Measurements from ENCODE around the gene SRPK2. TPM values are rescaled to one million over a fixed set of nuclear protein-coding genes. Genes with fewer than 3 reads are reported as not detected.
A peak's percentile ranks its signal among the peaks of the same experiment; 100 is the strongest.
"Not testable (repeated sequence)": the region's sequence is repeated elsewhere in the genome, so short reads cannot be mapped to it uniquely, and the experiment has no call there.

Gene SRPK2
- total and polyA plus RNA-seq, 5 donors: 10.4 to 32.4 (median 31.3) TPM

DNA sequence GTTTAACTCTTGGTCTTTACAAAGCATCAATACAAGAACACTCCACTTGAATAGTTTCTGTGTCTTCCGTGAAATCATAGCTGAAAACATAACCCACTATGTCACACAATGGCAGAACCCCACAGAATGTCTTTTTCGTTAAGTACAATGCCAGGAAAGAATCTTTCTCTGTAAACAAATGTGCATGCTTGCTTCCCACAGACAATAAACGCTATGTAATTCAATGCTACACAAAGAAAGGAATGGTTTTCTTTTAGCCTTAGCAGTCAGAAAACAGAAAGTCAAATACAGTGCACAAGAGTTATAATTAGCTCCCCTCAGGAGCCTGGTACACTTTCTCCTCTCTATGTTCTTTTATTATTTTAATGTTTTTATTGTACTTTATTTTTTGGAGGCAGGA is 186.1 kb downstream of the SRPK2 start:
- intact Hi-C loops (cut with DNase I): no loop called here
- no peak overlapping the region for H3K4me3 ChIP-seq (ENCODE audit: low read length)
- no peak overlapping the region for H3K27ac ChIP-seq (ENCODE audit: low read length)
- H3K9me3 ChIP-seq (ENCODE audit: control insufficient read depth, low read length): no peaks in the 10 kb centered on the region
- H3K27me3 ChIP-seq (ENCODE audit: control insufficient read depth, insufficient read depth): no peaks in the 10 kb centered on the region
- peaks cover 4% of the 10 kb centered on the region for H3K4me1 ChIP-seq (ENCODE audit: control insufficient read depth, insufficient read depth, low read length)
- ATAC-seq (no peak), DNase-seq (no peak)
- 68% methylated on average over 3 of the region's 3 CpGs for WGBS

DNA sequence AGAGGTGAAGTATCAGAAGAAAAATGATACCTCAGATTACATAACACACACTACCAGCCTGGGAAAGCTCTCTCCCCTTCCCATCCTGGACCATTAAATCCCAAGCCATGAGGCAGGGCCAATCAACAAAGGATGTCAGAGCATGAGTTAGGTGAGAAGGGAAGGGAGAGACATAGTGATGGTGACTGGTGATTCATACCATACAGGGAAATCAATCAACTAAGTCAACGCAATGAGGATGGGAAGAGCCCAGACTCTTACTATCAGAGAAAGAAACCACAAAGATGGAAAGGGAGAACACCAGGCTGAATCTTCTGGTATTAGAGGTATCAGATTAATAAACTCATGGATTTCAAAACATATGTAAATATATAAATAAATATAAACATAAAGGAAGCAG is 189.3 kb downstream of the SRPK2 start:
- no peak for DNase-seq
- Histone ChIP-seq H3K4me3 (ENCODE audit: low read length) (no peak overlapping the region), H3K9me3 (ENCODE audit: control insufficient read depth, low read length) (no peaks in the 10 kb centered on the region), H3K4me1 (ENCODE audit: control insufficient read depth, insufficient read depth, low read length) (peaks cover 2% of the 10 kb centered on the region), H3K27me3 (ENCODE audit: control insufficient read depth, insufficient read depth) (no peaks in the 10 kb centered on the region), H3K27ac (ENCODE audit: low read length) (no peak overlapping the region)
- intact Hi-C loops (cut with DNase I): no loop called here
- ATAC-seq: no peak
- 91% methylated on average over 1 of the region's 1 CpG for WGBS

DNA sequence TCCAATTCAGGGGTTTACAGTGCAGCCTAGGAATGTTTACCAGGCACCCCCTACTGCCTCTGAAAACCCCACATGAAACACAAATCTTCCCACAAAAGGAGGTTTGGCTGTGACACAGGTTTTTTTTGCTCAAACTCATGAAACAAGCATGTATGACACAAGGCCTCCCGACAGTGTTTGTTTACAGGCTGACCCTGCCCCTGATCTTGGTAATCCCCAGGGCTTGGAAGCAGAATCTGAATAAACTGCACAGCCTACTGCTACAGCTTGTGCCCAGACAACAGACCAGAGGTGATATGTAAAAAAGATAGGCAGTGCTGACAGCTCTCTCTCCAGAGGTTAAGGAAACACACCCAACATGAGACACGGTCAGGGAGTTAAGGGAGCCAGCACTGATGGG is 190.5 kb downstream of the SRPK2 start:
- Histone ChIP-seq H3K27ac (ENCODE audit: low read length) (no peak overlapping the region), H3K9me3 (ENCODE audit: control insufficient read depth, low read length) (no peaks in the 10 kb centered on the region), H3K4me3 (ENCODE audit: low read length) (no peak overlapping the region), H3K27me3 (ENCODE audit: control insufficient read depth, insufficient read depth) (no peaks in the 10 kb centered on the region), H3K4me1 (ENCODE audit: control insufficient read depth, insufficient read depth, low read length) (peaks cover 2% of the 10 kb centered on the region)
- WGBS: 26% methylated on average over 2 of the region's 2 CpGs
- intact Hi-C loops (cut with DNase I): no loop called here
- ATAC-seq: peak; percentile 80 to 88
- no peak for DNase-seq

DNA sequence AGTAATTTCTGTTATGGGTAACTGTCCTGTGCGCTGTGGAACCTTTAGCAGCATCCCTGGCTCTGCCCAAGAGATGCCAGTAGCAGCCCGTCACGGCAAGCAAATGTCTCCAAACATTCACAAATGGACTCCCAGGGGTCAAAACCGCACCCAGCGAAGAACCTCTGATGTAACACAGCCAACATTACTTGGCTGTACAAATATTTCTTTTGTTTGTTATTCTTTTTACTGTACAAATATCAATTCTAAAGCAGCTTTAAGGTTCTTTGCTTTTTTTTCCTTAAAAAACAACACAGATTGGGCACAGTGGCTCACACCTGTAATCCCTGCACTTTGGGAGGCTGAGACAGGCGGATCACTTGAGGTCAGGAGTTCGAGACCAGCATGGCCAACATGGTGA is 192.2 kb downstream of the SRPK2 start:
- no peak for ATAC-seq
- Histone ChIP-seq H3K9me3 (ENCODE audit: control insufficient read depth, low read length) (no peaks in the 10 kb centered on the region), H3K27ac (ENCODE audit: low read length) (no peak overlapping the region), H3K27me3 (ENCODE audit: control insufficient read depth, insufficient read depth) (no peaks in the 10 kb centered on the region), H3K4me3 (ENCODE audit: low read length) (no peak overlapping the region), H3K4me1 (ENCODE audit: control insufficient read depth, insufficient read depth, low read length) (peaks cover 2% of the 10 kb centered on the region)
- intact Hi-C loops (cut with DNase I): no loop called here
- DNase-seq: peak in 1 of 3 donors; percentile 50
- WGBS: 82% methylated on average over 7 of the region's 7 CpGs

DNA sequence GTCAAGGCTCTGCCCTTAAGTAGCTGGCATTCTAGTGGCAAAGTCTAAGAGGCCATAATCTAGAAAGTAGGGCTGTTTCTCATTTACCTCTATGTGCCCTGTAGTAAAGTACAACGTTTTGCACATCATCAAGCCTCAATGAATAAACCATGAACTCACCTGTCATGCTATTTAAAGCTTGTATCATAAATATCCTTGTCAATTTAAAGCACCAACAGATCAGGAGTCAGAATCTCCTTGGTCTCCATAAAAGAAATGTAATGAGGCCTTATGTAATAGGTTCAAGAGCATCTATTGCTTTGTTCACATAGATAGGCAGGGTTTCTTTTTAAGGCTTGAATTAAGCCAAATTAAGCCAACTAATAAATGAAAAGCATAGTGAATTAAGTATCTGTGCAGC is 192.8 kb downstream of the SRPK2 start:
- Histone ChIP-seq H3K27ac (ENCODE audit: low read length) (no peak overlapping the region), H3K4me3 (ENCODE audit: low read length) (no peak overlapping the region), H3K27me3 (ENCODE audit: control insufficient read depth, insufficient read depth) (no peaks in the 10 kb centered on the region), H3K4me1 (ENCODE audit: control insufficient read depth, insufficient read depth, low read length) (peaks cover 2% of the 10 kb centered on the region), H3K9me3 (ENCODE audit: control insufficient read depth, low read length) (no peaks in the 10 kb centered on the region)
- intact Hi-C loops (cut with DNase I): no loop called here
- no peak for DNase-seq
- ATAC-seq: no peak
- 83% methylated on average over 1 of the region's 1 CpG for WGBS

DNA sequence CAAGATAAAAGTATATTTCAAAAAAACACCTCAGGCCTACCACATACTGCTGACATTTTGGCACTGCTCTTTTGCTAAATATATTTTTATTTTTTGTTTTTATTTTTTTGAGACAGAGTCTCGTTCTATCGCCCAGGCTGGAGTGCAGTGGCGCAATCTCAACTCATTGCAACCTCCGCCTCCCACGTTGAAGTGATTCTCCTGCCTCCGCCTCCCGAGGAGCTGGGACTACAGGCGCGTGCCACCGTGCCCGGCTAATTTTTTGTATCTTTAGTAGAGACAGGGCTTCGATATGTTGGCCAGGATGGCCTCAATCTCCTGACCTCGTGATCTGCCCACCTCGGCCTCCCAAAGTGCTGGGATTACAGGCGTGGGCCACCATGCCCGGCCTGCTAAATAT is 193.8 kb downstream of the SRPK2 start:
- 97% methylated on average over 16 of the region's 16 CpGs for WGBS
- H3K4me3 ChIP-seq (ENCODE audit: low read length); H3K4me1 ChIP-seq (ENCODE audit: control insufficient read depth, insufficient read depth, low read length); ATAC-seq; H3K27ac ChIP-seq (ENCODE audit: low read length); H3K9me3 ChIP-seq (ENCODE audit: control insufficient read depth, low read length); DNase-seq; H3K27me3 ChIP-seq (ENCODE audit: control insufficient read depth, insufficient read depth); intact Hi-C loops (cut with DNase I): not testable (repeated sequence)

DNA sequence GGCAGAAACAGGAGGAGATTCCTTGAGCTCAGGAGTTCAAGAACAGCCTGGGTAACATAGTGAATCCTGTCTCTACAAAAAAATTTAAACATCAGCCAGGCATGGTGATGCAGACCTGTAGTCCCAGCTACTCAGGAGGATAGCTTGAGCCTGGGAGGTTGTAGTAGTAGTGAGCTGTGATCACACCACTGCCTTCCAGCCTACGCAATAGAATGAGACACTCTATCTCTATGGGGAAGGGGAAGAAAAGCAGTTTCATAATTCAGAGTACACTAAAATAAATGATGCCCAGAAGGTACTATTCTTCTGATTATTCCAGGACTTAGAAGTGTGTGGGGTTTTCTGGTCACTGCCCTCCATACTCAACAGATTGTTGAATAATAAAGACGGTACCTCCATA is 197.4 kb downstream of the SRPK2 start:
- DNase-seq (no peak), ATAC-seq (no peak)
- Histone ChIP-seq H3K9me3 (ENCODE audit: control insufficient read depth, low read length) (no peaks in the 10 kb centered on the region), H3K4me3 (ENCODE audit: low read length) (no peak overlapping the region), H3K4me1 (ENCODE audit: control insufficient read depth, insufficient read depth, low read length) (peaks cover 3% of the 10 kb centered on the region), H3K27me3 (ENCODE audit: control insufficient read depth, insufficient read depth) (no peaks in the 10 kb centered on the region), H3K27ac (ENCODE audit: low read length) (no peak overlapping the region)
- intact Hi-C loops (cut with DNase I): no loop called here
- 93% methylated on average over 2 of the region's 2 CpGs for WGBS

DNA sequence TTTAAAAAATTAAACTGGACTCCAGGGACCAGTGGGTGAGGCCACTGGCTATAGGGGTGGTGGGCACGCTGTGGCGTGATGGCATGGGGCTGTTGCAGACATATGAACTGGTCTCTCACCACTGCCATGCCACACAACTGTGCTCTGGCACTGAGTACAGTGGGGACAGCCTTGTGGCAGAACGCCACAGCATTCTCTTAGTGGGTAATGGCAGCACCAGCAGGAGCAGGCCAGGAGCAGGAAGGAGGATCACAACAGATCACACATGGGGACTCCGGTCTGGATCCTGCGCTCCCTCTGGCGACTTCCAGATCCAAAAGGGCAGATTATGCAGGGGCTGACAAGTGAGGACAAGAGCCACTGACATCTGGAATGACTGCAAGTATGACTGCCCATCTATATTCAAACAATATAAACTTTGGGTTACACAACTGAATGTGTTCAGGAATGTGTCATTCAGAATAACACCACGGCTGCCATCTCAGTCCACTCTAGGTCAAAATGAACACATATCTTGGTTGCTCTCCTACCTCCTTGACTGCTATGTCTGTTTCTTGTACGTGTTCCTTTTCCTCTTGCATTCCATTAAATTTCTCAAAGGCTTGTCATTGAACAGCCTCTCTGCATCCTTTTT is 198.7 kb downstream of the SRPK2 start:
- peak in 1 of 2 donors; percentile 43 for ATAC-seq
- H3K4me3 ChIP-seq (ENCODE audit: low read length): no peak overlapping the region
- no peaks in the 10 kb centered on the region for H3K9me3 ChIP-seq (ENCODE audit: control insufficient read depth, low read length)
- H3K27ac ChIP-seq (ENCODE audit: low read length): no peak overlapping the region
- H3K27me3 ChIP-seq (ENCODE audit: control insufficient read depth, insufficient read depth): no peaks in the 10 kb centered on the region
- peaks cover 3% of the 10 kb centered on the region for H3K4me1 ChIP-seq (ENCODE audit: control insufficient read depth, insufficient read depth, low read length)
- peak in 1 of 3 donors; percentile 52 for DNase-seq
- WGBS: 93% methylated on average over 8 of the region's 8 CpGs
- intact Hi-C loops (cut with DNase I): no loop called here

DNA sequence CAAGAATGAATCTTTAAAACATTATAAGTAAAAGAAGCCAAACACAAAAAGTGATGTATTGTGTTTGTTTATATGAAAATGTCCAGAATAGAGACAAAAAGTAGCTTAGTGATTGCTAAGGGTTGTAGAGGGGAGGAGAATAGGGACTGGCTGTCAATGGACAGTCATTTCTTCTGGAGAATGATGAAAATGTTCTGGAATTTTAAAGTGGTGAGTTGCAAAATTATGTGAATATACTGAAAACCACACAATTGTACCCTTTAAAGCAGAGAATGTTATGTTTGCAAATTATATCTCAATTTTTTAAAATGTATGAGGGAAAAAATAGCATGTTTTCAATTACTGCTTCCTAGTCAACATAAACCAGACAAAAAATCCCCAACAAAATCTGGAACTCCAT is 200.5 kb downstream of the SRPK2 start:
- H3K4me1 ChIP-seq (ENCODE audit: control insufficient read depth, insufficient read depth, low read length): peaks cover 3% of the 10 kb centered on the region
- intact Hi-C loops (cut with DNase I): no loop called here
- no peak for DNase-seq
- H3K9me3 ChIP-seq (ENCODE audit: control insufficient read depth, low read length): no peaks in the 10 kb centered on the region
- no peaks in the 10 kb centered on the region for H3K27me3 ChIP-seq (ENCODE audit: control insufficient read depth, insufficient read depth)
- ATAC-seq: no peak
- no peak overlapping the region for H3K4me3 ChIP-seq (ENCODE audit: low read length)
- H3K27ac ChIP-seq (ENCODE audit: low read length): no peak overlapping the region

DNA sequence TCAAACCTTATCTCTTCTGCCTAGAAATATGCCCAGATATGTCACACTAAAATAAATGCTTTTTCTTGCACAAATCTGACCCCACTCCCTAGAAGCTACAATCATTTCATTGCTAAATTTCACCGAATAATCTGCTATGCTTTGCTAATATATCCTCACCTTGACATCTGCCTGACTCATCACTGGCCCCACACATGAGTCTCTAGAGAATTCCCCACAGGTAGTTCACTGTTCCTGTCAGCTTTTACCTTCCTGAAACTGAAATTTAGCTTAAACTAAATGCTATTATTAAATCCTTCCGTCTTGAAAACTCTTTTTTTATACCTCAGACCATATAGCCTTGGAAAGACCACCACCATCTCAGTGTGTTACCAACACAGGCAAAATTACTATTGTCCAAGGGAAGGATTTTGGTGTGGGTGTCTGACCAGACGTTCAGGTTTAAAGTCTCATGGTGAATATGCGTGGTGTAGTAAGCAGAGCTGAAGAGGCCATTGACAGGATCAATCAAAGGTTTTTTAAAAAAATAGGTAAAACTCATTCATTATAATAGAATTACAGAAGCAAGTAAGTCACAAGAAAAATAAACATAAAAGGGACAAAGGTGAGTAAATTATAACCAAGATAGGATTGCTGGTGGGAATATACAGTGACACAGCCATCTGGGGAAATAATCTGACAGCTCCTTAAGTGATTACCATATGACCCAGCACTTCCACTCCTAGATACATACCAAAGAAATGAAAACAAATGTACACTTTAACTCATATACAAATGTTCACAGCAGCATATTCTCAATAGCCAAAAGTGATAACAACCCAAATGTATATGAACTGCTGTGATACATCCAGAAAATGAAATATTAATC is 201.2 kb downstream of the SRPK2 start:
- intact Hi-C loops (cut with DNase I): no loop called here
- WGBS: 88% methylated on average over 4 of the region's 4 CpGs
- DNase-seq: no peak
- Histone ChIP-seq H3K9me3 (ENCODE audit: control insufficient read depth, low read length) (no peaks in the 10 kb centered on the region), H3K27ac (ENCODE audit: low read length) (no peak overlapping the region), H3K27me3 (ENCODE audit: control insufficient read depth, insufficient read depth) (no peaks in the 10 kb centered on the region), H3K4me1 (ENCODE audit: control insufficient read depth, insufficient read depth, low read length) (peaks cover 3% of the 10 kb centered on the region), H3K4me3 (ENCODE audit: low read length) (no peak overlapping the region)
- no peak for ATAC-seq

DNA sequence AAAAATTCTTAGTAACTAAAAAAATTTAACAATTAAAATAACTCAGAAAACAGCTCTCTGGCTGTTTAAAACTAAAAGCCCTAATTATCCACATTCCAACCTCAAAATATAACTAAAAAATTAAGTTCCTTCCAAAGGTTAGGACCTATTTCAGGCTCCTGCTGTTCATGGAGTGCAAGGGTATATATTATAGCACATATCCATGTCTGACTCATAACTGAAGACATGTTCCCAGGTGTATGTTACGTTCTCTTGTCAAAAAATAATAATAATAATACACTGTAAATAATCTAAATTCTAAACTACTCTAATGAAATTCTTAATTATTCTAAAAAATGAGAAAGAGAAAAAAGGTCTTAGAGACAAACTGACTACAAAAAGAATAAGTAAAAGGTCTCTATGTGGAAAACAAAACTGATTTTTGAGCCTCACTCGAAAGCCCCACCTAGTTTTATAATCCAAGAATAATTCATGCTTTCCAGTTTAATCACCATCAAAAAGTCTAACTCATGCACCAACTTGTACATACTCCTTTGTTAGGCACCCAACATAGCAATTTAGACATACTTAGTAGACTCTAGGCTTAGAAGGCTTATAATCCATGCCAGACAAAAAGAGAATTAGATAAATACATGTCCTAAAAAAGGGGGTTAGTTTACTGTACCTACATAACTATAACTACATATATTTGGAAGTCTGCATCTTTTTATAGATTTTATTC is 203.3 kb downstream of the SRPK2 start:
- DNase-seq (no peak), ATAC-seq (no peak)
- Histone ChIP-seq H3K27ac (ENCODE audit: low read length) (no peak overlapping the region), H3K4me1 (ENCODE audit: control insufficient read depth, insufficient read depth, low read length) (peaks cover 3% of the 10 kb centered on the region), H3K4me3 (ENCODE audit: low read length) (no peak overlapping the region), H3K27me3 (ENCODE audit: control insufficient read depth, insufficient read depth) (no peaks in the 10 kb centered on the region), H3K9me3 (ENCODE audit: control insufficient read depth, low read length) (no peaks in the 10 kb centered on the region)
- intact Hi-C loops (cut with DNase I): no loop called here
- 85% methylated on average over 2 of the region's 2 CpGs for WGBS
